OCI-LY1 (cell line): Measurements from ENCODE around the gene RAPGEF4.

Experiments used
- H2AFZ ChIP-seq: fragments of 200-600 bp; sonication (generic), shearing (Covaris generic); 2 replicates; pipeline ENCODE4 v1.6.0; 2014; ENCODE audit warnings: antibody characterized with exemption, mild to moderate bottlenecking, low read length
- H3F3A ChIP-seq: fragments of 200-600 bp; sonication (generic), shearing (Covaris generic); 2 replicates; pipeline ENCODE4 v1.6.0; 2014; ENCODE audit warnings: mild to moderate bottlenecking, antibody characterized with exemption, low read length, moderate library complexity; ENCODE audit not compliant: insufficient read depth
- H3K27ac ChIP-seq: fragments of 200-600 bp; sonication (generic); 2 replicates; pipeline ENCODE4 v1.5.1; 2014; ENCODE audit warnings: low read length, mixed run types, mild to moderate bottlenecking, low read depth; ENCODE audit not compliant: poor library complexity, severe bottlenecking
- H3K27me3 ChIP-seq: fragments of 200-600 bp; sonication (generic); 2 replicates; pipeline ENCODE4 v1.6.0; 2014; ENCODE audit warnings: antibody characterized with exemption, mild to moderate bottlenecking, low read length, moderate library complexity; ENCODE audit not compliant: insufficient read depth
- H3K36me3 ChIP-seq: fragments of 200-600 bp; sonication (generic); 2 replicates; pipeline ENCODE4 v1.6.1; 2014; ENCODE audit warnings: mild to moderate bottlenecking, antibody characterized with exemption, low read length, moderate library complexity, mixed read lengths; ENCODE audit not compliant: insufficient read depth
- H3K4me1 ChIP-seq: fragments of 200-600 bp; sonication (generic); 2 replicates; pipeline ENCODE4 v1.5.1; 2014; ENCODE audit warnings: mild to moderate bottlenecking, low read length, moderate library complexity; ENCODE audit not compliant: insufficient read depth, severe bottlenecking
- H3K4me2 ChIP-seq: fragments of 200-600 bp; sonication (generic), shearing (Covaris generic); 2 replicates; pipeline ENCODE4 v1.6.1; 2014; ENCODE audit warnings: low read length
- H3K4me3 ChIP-seq: fragments of 200-600 bp; sonication (generic); 2 replicates; pipeline ENCODE4 v1.5.1; 2014; ENCODE audit warnings: low read length, low read depth, mild to moderate bottlenecking, mixed read lengths; ENCODE audit not compliant: poor library complexity, severe bottlenecking
- H3K79me2 ChIP-seq: fragments of 200-600 bp; shearing (Covaris generic); 2 replicates; pipeline ENCODE4 v1.6.1; 2016; ENCODE audit warnings: mixed run types, low read length, mixed read lengths; ENCODE audit not compliant: insufficient read depth
- H3K9ac ChIP-seq: fragments of 200-600 bp; sonication (generic), shearing (Covaris generic); 2 replicates; pipeline ENCODE4 v1.6.1; 2014; ENCODE audit warnings: mild to moderate bottlenecking, low read length, mixed read lengths
- H3K9me2 ChIP-seq: fragments of 200-600 bp; sonication (generic), shearing (Covaris generic); 2 replicates; pipeline ENCODE4 v1.6.1; 2014; ENCODE audit warnings: low read depth, mild to moderate bottlenecking, low read length, mixed read lengths
- H3K9me3 ChIP-seq: fragments of 200-600 bp; shearing (Covaris generic); 2 replicates; pipeline ENCODE4 v1.6.1; 2014; ENCODE audit warnings: low read length, mixed read lengths
- H4K20me1 ChIP-seq: fragments of 200-600 bp; sonication (generic), shearing (Covaris generic); 2 replicates; pipeline ENCODE4 v1.6.0; 2016; ENCODE audit warnings: mild to moderate bottlenecking, low read length; ENCODE audit not compliant: insufficient read depth
- EZH2 ChIP-seq: fragments of 200-600 bp; sonication (generic), shearing (Covaris generic); IDR thresholded peaks from 2 replicates; pipeline ENCODE4 v1.8.0; 2017; ENCODE audit warnings: borderline replicate concordance, mixed run types, mild to moderate bottlenecking, antibody characterized with exemption, low read length, moderate library complexity, mixed read lengths
- TF ChIP-seq, protein P1 (sequence below): fragments of 200-600 bp; sonication (generic), shearing (Covaris generic); IDR thresholded peaks from 2 replicates; pipeline ENCODE4 v1.5.1; 2017; ENCODE audit warnings: mild to moderate bottlenecking, antibody characterized with exemption, low read length, moderate library complexity, mixed read lengths

Gene RAPGEF4

DNA sequence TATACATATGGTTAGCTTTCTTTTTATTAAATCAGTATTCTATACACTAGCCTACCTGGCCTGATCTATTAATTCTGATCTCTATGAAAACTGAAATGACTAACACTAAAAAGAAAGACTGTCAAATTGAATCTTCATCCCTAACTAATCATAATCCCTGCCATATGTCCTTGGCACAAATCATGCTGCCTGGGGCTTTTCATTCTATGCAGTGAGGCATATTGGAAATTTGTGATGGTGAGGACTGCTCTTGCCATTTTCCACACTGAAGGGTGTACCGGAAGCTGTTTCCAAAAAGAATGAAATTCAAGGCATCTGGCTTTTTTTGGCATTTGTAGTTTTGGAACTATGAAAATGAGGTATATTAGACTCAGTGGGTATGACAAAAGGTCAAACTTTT is 39.7 kb downstream of the RAPGEF4 start:
- Histone ChIP-seq H3K9ac (no peak overlapping the region), H3K4me3 (no peak overlapping the region), H3K9me2 (no peaks in the 10 kb centered on the region), H2AFZ (no peak overlapping the region), H3K79me2 (no peaks in the 10 kb centered on the region), H3K27me3 (no peaks in the 10 kb centered on the region), H3K36me3 (no peaks in the 10 kb centered on the region), H3K27ac (no peak overlapping the region), H3F3A (no peaks in the 10 kb centered on the region), H3K4me1 (no peaks in the 10 kb centered on the region), H3K9me3 (no peaks in the 10 kb centered on the region), H3K4me2 (no peak overlapping the region), H4K20me1 (no peaks in the 10 kb centered on the region)
- TF ChIP-seq, protein P1, sequence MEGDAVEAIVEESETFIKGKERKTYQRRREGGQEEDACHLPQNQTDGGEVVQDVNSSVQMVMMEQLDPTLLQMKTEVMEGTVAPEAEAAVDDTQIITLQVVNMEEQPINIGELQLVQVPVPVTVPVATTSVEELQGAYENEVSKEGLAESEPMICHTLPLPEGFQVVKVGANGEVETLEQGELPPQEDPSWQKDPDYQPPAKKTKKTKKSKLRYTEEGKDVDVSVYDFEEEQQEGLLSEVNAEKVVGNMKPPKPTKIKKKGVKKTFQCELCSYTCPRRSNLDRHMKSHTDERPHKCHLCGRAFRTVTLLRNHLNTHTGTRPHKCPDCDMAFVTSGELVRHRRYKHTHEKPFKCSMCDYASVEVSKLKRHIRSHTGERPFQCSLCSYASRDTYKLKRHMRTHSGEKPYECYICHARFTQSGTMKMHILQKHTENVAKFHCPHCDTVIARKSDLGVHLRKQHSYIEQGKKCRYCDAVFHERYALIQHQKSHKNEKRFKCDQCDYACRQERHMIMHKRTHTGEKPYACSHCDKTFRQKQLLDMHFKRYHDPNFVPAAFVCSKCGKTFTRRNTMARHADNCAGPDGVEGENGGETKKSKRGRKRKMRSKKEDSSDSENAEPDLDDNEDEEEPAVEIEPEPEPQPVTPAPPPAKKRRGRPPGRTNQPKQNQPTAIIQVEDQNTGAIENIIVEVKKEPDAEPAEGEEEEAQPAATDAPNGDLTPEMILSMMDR, result no peak
- no peak for TF ChIP-seq EZH2

DNA sequence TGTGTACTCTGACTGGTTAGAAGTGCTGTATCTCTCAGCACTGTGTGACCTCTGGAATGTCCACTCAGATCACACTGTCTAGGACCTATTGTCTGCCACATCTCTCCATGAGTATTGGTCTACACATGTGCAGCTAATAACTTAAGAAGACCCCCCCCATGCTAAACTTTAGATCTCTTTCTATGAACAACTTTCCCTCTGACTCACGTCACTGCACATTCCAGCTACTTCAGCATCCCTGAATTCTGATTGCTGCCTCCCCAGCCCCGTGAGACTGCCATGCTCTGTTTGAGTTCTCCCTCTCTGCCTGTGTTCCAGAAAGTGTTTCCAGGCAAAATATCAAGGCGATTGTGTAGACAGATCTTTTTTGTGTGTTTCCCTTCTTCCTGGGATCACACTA is 41.8 kb downstream of the RAPGEF4 start:
- no peaks in the 10 kb centered on the region for H3K27me3 ChIP-seq
- no peak overlapping the region for H3K9ac ChIP-seq
- no peak overlapping the region for H3K27ac ChIP-seq
- TF ChIP-seq, protein P1, result no peak
- TF ChIP-seq EZH2, result no peak
- H3K36me3 ChIP-seq, result no peaks in the 10 kb centered on the region
- no peaks in the 10 kb centered on the region for H3K4me1 ChIP-seq
- H3K79me2 ChIP-seq, result no peaks in the 10 kb centered on the region
- H3K9me3 ChIP-seq, result no peaks in the 10 kb centered on the region
- no peaks in the 10 kb centered on the region for H3F3A ChIP-seq
- H3K9me2 ChIP-seq, result no peaks in the 10 kb centered on the region
- H4K20me1 ChIP-seq, result no peaks in the 10 kb centered on the region
- H3K4me2 ChIP-seq, result no peak overlapping the region
- H3K4me3 ChIP-seq, result no peak overlapping the region
- no peak overlapping the region for H2AFZ ChIP-seq

DNA sequence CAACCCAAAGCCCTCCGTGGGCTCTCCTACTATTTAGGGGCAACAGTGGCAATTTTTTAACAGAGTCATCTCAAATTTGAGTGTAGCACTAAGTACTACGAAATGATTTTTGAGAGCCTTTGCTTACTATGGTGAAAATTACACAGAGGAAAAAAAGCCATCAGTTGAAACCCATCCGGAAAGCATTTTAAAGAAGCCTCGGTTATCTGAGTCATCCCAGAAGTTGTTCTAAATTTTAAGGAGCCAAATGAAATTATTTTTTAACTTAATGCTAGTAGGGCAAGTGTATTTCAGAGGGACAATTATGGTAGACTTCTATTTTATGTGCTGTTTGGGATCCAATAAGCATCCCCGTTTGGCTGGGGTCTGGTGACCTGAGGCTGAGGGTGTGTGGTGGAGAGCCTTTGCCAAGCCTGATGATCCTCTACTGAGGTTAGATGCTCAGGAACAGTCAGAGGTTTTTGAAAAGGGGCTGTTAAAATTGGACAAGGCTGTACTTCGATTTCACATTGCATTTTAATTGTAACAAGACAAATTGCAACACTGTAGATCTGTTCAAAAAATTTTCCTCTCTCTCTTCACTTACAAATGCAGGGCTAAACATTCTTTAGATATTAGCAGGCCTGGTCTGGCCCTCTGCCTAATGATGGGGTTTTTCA is 47.0 kb downstream of the RAPGEF4 start:
- Histone ChIP-seq H3K4me3 (no peak overlapping the region), H3K79me2 (no peaks in the 10 kb centered on the region), H2AFZ (no peak overlapping the region), H3K27ac (no peak overlapping the region), H3K9ac (no peak overlapping the region), H3K4me2 (no peak overlapping the region), H3K27me3 (no peaks in the 10 kb centered on the region), H4K20me1 (no peaks in the 10 kb centered on the region), H3K36me3 (no peaks in the 10 kb centered on the region), H3F3A (no peaks in the 10 kb centered on the region), H3K9me3 (no peaks in the 10 kb centered on the region), H3K4me1 (no peaks in the 10 kb centered on the region), H3K9me2 (no peaks in the 10 kb centered on the region)
- TF ChIP-seq EZH2, result no peak
- TF ChIP-seq, protein P1, result no peak
